Hematopoietic multipotent progenitor cell (in vitro differentiated cells): ENCODE data around the gene TASP1. TPM values are rescaled to one million over a fixed set of nuclear protein-coding genes. Genes with fewer than 3 reads are reported as not detected.

Experiments
- DNase-seq, 3 donors: peaks; one replicate each; pipeline ENCODE4 v3.0.0-alpha.2; 2011 to 2015; ENCODE audit warnings: low read depth in 2 of 3, low spot score in 2 of 3
- total RNA-seq: library from RNA; depleted of rRNA; stranded (reverse); fragments of >200 nt; gene quantifications from one replicate; pipeline ENCODE4 v1.2.3, GENCODE V29; 2012

TASP1 gene
- total RNA-seq, 1 donor: 10.5 TPM

DNA sequence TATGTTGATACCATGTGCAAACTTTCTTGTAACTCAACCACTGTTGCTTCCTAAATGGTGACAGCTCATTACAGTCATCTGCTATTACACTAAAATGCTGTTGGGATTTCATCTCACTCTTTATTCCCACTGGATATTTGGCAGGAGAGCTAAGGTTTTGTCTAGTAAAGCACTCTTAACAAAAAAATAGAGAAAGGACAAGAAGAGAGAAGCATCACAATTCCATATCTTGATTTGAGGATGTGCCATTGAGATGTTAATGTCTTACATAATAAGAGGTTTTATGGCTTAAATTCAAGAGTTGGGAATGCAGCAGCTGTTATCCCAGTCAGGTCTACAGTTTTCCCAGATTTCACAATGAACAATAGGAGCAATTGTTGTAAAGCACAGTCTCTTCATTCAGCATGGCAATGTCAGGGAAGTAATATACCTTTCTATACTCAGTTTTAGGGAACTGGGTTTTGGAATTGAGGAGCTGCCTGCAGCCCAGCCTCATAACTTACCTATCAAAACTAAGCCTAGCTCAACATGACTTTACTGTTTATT lies 282.7 kb downstream of the TASP1 start:
- no peak for DNase-seq

- no peak for DNase-seq
Measured at GRCh38 chr20:13355411-13355810, 283.3 kb downstream of the TASP1 start.

GRCh38 chr20:13353261-13353945 lies 285.3 kb downstream of the TASP1 start:
- DNase-seq: no peak

- no peak for DNase-seq
Measured at GRCh38 chr20:13349235-13349604, 289.5 kb downstream of the TASP1 start.

DNA sequence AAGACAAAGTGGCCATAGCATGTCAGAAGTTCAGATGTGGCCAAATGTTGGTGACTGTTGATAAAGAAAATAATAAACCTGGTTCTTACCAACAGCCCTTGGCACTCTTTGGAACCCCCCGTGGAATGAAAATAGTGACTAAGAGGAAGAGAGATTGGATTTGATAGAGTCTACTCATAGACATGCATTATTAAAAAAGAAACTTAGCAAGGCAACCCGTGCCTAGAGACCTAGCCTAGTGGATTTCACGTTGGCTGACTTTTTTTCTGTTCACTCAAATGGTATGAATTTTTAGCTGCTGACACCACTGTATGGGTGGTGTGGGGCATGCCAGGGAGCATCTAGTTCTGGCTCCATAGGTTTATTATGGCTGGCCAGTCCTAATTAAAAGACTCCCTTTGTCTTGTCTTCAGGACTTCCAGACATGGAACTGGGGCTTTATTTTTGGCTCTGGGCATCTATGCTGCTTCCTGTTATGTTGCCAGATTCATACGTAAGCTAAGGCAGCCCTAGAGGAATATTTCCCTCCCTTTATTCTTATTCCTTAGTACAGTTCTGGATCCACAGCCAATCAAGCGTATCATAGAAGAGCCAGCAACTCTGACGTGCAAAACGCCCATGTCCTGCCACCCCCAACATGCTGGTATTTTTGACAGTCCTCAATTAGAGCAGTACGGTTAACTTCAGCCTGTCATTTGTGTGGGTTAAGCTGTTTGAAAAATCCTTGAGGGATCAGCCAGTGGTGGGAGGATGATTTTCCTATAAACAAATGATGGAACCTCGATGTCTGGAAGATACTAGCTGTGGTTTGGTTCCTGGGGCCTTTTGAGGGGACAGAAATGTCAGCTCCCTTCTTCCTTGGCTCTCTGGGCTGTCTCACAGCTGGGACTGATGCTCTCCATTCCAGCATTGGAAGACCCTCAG lies 290.2 kb downstream of the TASP1 start:
- no peak for DNase-seq

GRCh38 chr20:13344671-13345070 lies 294.1 kb downstream of the TASP1 start:
- no peak for DNase-seq

DNA sequence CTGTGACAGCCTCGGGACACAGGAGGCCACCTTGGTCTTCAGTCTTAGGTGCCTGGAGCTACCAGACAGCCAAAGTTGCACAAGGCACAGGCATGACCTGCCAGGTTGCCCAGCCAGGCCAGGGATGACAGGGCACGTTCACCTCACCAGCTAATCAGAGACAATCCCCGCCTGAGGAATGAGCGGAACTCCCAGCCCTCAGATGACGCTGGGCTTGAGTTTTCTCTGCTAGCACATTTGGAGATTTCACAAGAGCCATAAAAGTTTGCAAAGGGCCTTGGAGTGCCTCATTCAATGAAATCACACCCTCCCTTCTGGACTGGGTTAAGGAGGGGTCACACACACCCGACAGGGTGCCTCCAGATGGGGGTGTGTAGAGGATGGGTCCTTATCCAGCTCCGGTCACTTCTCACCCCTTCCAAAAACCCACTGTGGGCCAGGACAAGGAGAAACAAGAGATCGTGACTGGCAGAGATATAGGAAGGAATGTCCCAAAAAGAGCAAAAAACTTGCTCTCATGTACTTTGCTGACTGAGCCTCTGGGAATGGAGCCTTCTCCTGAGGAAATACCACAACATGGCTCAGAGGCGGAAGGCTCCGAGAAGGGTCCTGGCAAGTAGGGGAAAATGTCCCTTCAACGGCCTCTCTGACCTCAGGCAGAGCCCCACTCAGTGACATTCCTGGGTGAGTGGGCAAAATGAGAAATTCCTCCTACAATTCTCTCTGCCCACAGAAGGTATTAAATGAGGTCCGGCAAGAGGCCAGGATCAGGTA lies 296.1 kb downstream of the TASP1 start:
- DNase-seq: no peak

GRCh38 chr20:13341737-13342393 lies 296.9 kb downstream of the TASP1 start:
- DNase-seq: no peak

- DNase-seq: no peak
Measured at GRCh38 chr20:13340088-13340487, 298.6 kb downstream of the TASP1 start.

Other genes starting within 250 kb of the TASP1 start
- 0.81 TPM for gene ESF1, start 146.0 kb upstream of the TASP1 start, total RNA-seq
- 2.4 TPM for gene NDUFAF5, start 146.1 kb upstream of the TASP1 start, total RNA-seq